Right atrium auricular region (tissue), 2 donors: ENCODE measurements around the gene UBAP2L. TPM values are rescaled to one million over a fixed set of nuclear protein-coding genes. Genes with fewer than 3 reads are reported as not detected.

Experiments
- DNase-seq: peaks from one replicate; pipeline ENCODE4 v3.0.0-alpha.2; 2019; ENCODE audit warnings: low spot score
- H3K27ac ChIP-seq, 2 donors: fragments of 200-600 bp; sonication (generic); 1 replicate in 1 of 2; 2 replicates in 1 of 2; pipeline ENCODE4 v1.5.1; 2016 to 2019
- H3K27me3 ChIP-seq, 2 donors: fragments of 200-600 bp; sonication (generic); one replicate each; pipeline versions ENCODE4 v1.5.1 to v1.6.0; 2017 to 2019
- H3K36me3 ChIP-seq: fragments of 200-600 bp; sonication (generic); one replicate; pipeline ENCODE4 v1.5.1; 2016
- H3K4me1 ChIP-seq, 2 donors: fragments of 200-600 bp; sonication (generic); one replicate each; pipeline versions ENCODE4 v1.5.1 to v1.6.0; 2017 to 2019
- H3K4me3 ChIP-seq, 2 donors: fragments of 200-600 bp; sonication (generic); 1 replicate in 1 of 2; 2 replicates in 1 of 2; pipeline ENCODE4 v1.5.1; 2017 to 2019; ENCODE audit warnings: mild to moderate bottlenecking in 1 of 2, moderate library complexity in 1 of 2
- H3K9me3 ChIP-seq, 2 donors: fragments of 200-600 bp; sonication (generic); one replicate each; pipeline ENCODE4 v1.5.1; 2019
- CTCF ChIP-seq, 2 donors: fragments of 200-600 bp; sonication (generic); IDR thresholded peaks; one replicate each; pipeline ENCODE4 v1.5.1; 2019; ENCODE audit warnings: antibody characterized with exemption in 2 of 2
- microRNA counts, 2 donors: library from miRNA; unstranded; fragments of <30 nt; microRNA quantifications; one replicate each; lab custom pipeline; 2016 to 2017
- microRNA-seq, 2 donors: library from miRNA; unstranded; fragments of <30 nt; microRNA quantifications; one replicate each; pipeline ENCODE4, GENCODE V29; 2016 to 2017; ENCODE audit warnings: borderline number of aligned reads in 2 of 2, borderline replicate concordance in 1 of 2
- total RNA-seq, 2 donors: library from RNA; depleted of rRNA; stranded (reverse); fragments of >200 nt; gene quantifications; one replicate each; pipeline ENCODE4 v1.1.0, GENCODE V29; 2016

The UBAP2L gene
- total RNA-seq, 2 donors from 2014 or later = 48.9 to 58.6 TPM

GRCh38 chr1:154316704-154317103 is 95.9 kb downstream of the UBAP2L start:
- H3K27me3 ChIP-seq = no peaks in the 10 kb centered on the region
- H3K4me1 ChIP-seq = peaks cover 0 to 7% of the 10 kb centered on the region in 2 donors
- no peak overlapping the region for H3K27ac ChIP-seq
- H3K4me3 ChIP-seq = no peak overlapping the region
- no peaks in the 10 kb centered on the region for H3K9me3 ChIP-seq
- TF ChIP-seq CTCF (IDR thresholded peaks at IDR 0.05) = no peak
- no peak for DNase-seq
- H3K36me3 ChIP-seq = no peaks in the 10 kb centered on the region

DNA sequence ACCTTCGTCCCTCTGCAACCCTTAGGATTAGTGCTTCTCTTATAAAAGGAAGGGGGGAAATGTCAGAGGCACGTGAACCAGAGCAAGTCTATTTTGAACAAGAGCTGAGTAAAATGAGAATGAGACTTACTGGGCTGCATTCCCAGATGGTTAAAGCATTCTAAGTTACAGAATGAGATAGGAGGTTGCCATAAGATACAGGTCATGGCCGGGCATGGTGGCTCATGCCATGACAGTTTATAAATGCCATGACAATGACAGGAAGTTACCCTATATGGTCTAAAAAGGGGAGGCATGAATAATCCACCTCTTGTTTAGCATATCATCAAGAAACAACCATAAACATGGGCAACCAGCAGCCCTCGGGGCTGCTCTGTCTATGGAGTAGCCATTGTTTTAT is 97.6 kb downstream of the UBAP2L start:
- Histone ChIP-seq H3K4me1 (peaks cover 0 to 7% of the 10 kb centered on the region in 2 donors), H3K36me3 (no peaks in the 10 kb centered on the region), H3K27ac (no peak overlapping the region), H3K9me3 (no peaks in the 10 kb centered on the region), H3K27me3 (no peaks in the 10 kb centered on the region), H3K4me3 (no peak overlapping the region)
- no peak for TF ChIP-seq CTCF (IDR thresholded peaks at IDR 0.05)
- no peak for DNase-seq

MicroRNAs encoded within 50 kb of the gene (microRNA counts, 767-probe panel; counts per million panel counts)
- microRNA hsa-miR-190b (lab: Ali Mortazavi, UCI) = 0 to 31.0 counts per million in 2 donors

Small RNA genes within 50 kb of the gene (microRNA-seq; reads per million reads assigned to microRNA genes)
- 101 to 137 reads per million in 2 donors for gene MIR190B

Other genes with a start within 250 kb of the UBAP2L start
- gene JTB, start 243.3 kb upstream of the UBAP2L start, total RNA-seq = 100 to 1,000 TPM; 168 to 248 TPM
- gene RAB13, start 234.6 kb upstream of the UBAP2L start, total RNA-seq = 10 to 100 TPM; 25.7 to 34.8 TPM
- 1,000 to 10,000 TPM in 1 of 2 donors, 100 to 1,000 TPM in 1; 709 to 1,582 TPM for gene RPS27, start 230.2 kb upstream of the UBAP2L start, total RNA-seq
- under 1 TPM in 1 of 2 donors, not detected in 1; 0.28 TPM for gene NUP210L, start 65.9 kb upstream of the UBAP2L start, total RNA-seq
- 100 to 1,000 TPM; 469 to 975 TPM for gene TPM3, start 28.9 kb upstream of the UBAP2L start, total RNA-seq
- gene CFAP141, start 14.6 kb upstream of the UBAP2L start, total RNA-seq = not detected
- 100 to 1,000 TPM; 129 to 168 TPM for gene HAX1, start 51.7 kb downstream of the UBAP2L start, total RNA-seq
- not detected for gene AQP10, start 100.1 kb downstream of the UBAP2L start, total RNA-seq
- 10 to 100 TPM; 22.8 to 82.5 TPM for gene ATP8B2, start 104.6 kb downstream of the UBAP2L start, total RNA-seq
- gene IL6R, start 184.4 kb downstream of the UBAP2L start, total RNA-seq = 10 to 100 TPM; 11.8 to 21.8 TPM